Hypothalamus (tissue), 51 donors: ENCODE data around the gene SLC6A20.
"Not testable (repeated sequence)": the region's sequence is repeated elsewhere in the genome, so short reads cannot be mapped to it uniquely, and the experiment has no call there.

ENCODE experiments used
- DNase-seq, 51 donors: peaks; one replicate each; lab custom pipeline; 2025; lab: John Stamatoyannopoulos, UW

Gene SLC6A20

DNA sequence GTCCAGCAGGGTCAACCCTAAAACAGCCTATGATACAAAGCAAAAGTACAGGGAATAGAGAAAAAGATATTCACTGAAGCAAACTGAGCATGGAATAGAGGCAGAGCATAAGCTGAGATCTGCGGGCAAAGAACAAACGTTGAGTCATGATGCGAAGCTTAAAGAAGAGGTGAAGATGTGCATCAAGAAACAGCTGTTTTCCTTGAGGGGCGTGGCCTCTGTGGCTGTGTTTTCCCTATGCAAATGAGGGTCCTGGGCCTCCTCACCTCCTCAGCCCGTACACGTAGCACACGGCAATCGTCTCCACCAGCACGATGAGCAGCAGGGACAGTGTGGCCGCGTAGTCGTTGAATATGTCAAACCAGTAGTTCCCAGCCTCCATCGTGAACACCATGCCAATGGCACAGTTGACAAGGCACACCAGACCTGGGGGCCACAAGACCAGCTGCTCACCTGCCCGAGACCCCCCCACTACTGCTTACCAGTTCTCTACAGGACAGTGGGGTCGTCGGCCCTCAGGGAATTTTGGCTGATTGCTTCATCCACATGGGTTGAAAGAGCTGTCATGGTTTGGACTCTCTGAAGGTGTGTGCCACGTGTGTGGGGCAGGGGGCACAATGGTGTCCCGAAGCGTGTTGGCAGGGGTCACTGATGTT lies 33.6 kb downstream of the SLC6A20 start:
- no peak for DNase-seq

DNA sequence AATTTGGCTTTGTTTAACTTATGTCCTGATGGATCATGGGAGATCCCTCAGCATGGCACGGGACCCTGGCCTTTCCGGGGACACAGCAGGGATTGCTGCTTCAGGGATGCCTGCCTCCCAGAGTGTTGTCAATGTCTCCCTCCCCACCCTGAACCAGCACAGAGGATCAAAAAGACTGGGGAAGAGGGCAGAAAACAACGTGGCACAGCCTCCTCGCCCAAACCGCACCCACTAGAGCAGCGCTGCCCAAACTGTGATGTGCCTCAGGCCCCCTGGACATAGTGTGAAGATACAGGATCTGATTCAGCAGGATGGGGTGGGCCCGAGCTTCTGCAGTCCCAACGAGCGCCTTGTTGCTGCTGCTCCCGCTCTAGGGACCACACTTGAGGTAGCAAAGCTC lies 34.5 kb downstream of the SLC6A20 start:
- no peak for DNase-seq

DNA sequence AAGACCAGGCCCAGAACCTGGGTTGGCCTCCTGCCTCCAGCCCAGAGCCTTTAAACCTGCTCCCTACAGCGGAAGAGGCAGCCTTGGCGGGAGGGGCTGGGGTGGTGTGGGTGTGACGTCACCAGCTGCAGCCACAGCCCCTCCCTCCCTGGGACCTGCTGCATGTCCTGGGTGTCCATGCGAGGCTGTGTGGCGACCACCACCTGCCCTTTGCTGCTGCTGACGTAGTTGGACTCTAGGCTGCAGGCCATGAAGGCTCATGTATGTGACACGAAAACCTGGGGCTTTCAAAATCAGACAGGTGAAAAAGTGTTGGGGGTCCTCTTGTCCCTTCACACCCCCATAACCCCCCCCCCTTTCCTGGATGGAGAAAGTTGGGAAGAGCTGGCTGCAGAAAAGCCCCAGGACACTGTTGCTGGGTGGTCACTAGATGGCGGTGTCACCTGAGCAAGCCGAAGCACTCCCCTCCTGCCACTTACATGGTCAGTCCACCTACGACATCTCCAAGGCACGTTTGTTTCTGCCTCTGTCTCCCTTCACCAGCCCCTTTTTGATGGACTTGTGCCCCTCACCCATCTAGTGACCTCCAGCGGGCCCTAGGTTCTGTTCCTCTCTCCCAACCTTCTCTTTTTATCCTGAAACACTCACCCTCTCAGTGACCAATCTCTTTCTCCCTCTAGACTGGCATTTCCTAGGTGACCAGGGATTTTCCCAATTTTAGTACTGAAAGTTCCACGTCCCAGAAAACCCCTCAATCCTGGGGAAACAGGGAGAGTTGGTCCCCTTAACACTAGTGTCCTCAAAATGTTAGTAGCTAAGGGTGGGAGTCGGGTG lies 35.2 kb downstream of the SLC6A20 start:
- peak in 24 of 51 donors; percentile 2 to 43 (median 13) for DNase-seq

DNA sequence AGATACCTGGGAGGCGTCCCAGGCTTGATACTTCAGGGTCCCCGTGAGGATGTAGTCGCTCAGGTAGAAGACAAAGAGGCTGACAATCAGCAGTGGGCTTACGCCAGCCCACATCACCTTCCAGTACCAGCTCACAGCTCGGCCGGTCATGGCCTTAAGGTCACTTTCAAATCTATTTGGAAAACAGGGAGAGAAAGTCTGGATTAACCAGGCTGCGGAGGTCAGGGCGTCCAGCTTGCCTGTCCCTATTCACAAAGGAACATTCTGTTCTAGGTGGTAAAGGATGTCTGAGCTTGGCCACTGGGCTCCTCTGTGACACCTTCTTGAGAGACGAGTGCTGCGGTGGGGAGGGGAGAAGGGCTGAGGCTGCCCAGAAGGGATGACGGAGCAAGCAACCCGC lies 36.5 kb downstream of the SLC6A20 start:
- DNase-seq: no peak

DNA sequence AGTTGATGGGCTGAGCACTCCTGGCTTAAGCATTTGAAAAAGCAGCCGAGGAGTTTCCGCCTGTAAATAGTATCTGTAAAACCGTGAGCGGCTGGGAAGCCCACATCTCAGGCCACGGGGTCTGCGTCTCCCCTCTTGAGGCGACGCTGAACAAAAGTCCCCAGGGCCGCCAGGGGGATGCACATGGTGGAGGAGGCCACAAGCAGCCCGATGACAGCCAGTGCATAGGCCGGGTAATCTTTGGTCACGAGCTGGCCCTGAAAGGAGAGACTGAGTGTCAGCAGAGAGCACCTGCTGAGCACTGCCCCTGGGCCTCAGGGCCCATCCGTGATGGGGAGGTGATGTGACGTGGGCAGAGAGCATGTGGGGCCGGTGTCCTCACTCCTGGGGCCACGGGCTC lies 37.5 kb downstream of the SLC6A20 start:
- no peak for DNase-seq

DNA sequence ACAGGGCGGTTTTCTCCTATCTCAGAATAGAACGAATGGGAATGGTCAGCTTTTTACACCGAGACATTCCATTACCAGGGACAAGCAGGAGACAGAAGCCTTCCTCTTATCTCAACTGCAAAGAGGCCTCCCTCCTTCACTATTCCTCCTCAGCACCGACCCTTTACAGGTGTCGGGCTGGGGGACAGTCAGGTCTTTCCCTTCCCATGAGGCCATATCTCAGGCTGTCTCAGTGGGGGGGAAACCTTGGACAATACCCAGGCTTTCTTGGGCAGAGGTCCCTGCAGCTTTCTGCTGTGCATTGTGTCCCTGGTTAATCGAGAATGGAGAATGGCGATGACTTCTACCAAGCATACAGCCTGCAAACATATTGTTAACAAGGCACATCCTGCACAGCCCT lies 39.2 kb downstream of the SLC6A20 start:
- not testable (repeated sequence) for DNase-seq

DNA sequence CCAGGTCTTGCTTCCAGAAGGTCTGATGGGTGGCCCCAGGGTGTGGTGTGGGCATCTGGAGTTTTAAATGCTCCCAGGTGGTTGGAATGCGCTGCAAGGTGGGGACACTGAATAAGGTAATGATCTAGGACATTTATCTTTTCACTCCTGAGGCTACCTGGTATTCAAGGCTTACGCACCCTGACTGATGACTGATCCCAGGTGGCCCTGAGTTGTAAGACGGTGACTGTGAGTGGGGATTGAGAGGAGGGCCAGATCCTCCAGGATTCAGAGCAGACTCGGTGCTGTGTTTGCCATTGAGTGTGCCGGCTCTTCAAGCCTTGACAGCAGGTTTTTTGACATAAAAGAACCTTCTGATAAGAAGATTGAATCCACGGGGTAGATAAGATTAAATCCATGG lies 40.3 kb downstream of the SLC6A20 start:
- DNase-seq: no peak

DNA sequence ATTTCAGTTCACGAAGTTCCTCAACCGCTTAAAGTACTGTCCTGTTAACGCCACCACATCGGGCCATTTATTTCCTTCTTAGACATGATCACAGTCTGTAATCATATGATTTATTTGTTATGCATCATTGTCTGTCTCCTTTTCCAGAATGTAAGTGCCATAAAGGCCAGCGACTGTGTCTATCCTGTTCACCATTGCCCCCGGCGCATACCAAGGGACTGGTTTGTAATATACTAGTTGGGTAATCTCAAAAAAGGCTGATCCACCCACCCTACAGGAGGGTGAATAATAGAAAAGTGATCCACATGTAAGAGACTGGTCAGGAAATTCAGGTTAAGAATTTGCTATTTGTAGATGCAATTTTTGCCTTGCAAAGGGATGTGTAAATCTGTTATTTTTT lies 41.9 kb downstream of the SLC6A20 start:
- no peak for DNase-seq

DNA sequence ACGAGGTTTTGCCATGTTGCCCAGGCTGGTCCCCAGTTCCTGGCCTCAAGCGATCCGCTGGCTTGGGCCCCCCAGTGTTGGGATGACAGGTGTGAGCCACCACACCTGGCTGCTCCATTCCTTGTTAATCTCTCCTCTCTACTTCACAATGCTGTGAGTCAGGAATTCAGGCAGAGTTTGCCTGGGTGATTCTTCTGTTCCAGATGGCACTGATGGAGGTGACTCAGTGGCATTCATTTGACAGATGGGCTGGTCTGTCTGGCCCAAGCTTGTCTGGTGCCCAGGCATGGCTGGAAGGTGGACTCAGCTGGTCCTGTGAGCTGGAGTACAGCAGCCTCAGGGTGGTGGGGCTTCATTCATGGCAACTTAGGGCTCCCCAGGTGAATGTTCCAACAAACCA lies 43.2 kb downstream of the SLC6A20 start:
- DNase-seq: no peak

DNA sequence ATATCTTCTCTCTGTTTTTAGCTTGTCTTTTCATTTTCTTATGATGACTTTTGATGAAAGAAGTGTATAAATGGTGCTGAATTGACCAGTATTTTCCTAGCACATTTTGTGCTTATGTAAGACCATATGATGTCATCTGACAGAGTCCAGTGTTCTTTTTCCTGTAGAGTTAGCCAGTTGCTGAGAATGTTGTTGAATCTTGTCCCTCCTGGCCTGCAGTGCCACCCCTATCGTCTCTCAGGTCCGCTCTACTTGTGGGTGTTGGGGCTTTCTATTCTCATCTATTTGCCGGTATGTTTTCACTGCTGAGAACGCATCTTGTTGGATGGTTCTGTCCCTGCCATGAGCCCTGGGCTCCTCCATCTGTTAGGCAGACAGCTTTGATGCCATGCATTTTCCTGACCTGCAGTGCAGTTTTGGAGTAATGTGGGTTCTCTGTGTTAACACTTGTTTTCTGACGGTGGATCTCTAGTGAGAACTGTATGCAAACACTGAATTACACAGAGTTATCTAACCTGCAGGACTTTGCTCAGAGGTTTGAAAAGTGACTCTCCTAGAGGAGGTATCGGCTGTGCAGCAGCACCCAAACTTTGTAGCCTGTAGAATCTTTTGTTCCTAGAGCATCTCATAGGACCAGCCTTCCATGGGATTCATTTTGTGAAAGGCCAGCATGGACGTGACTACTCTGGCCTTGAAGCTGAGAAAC lies 44.6 kb downstream of the SLC6A20 start:
- no peak for DNase-seq

DNA sequence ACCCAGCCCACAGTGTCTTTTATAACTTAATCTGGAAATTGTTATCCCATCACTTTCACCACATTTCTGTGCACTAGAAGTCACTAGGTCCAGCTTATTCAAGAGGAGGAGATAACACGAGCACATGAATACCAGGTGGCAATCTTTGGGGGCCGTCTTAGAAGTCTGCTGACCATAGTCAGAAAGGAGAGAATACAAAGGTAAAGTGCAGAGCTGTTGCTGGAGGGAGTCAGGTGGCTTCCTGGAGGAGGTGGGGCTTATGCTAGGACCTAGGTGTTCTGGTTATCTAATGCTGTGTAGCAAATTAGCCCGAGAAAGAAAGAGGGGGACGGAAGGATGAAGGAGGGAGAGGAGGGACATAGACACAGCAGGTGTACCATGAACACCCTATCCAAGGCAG lies 46.5 kb downstream of the SLC6A20 start:
- DNase-seq: no peak

DNA sequence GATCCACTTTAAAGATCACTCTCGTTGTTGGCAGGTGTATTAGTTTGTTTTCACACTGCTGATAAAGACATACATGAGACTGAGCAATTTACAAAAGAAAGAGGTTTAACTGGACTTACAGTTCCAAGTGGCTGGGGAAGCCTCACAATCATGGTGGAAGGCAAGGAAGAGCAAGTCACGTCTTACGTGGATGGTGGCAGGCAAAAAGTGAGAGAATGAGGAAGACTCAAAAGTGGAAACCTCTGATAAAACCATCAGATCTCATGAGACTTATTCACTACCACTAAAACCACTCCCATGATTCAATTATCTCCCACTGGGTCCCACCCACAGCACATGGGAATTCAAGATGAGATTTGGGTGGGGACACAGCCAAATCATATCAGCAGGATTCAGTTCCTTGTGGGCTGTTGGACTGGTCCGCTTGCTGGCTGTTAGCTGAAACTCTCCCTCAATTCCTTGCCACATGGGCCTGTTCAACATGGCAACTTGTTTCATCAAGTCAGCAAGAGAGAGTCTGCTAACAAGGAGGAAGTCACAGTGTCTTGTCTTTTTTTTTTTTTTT lies 47.2 kb downstream of the SLC6A20 start:
- not testable (repeated sequence) for DNase-seq

DNA sequence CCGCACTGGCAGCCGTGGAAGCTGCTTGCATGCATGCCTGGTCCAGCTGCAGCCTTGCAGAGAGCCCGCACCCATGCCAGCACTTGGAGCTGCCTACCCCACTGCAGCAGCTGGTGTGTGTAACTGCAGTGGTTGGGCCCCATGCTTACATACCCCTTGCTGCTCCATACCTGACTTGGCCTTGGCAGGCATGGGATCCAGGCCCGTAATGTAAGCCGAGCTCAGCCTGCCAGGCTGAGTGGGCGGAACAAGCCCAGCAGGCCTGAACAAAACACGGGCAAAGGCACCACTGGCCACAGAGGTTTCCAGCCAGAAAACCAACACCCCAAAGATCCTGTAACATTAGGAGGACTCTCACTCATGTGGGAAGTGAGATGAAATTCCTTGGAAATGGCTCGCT lies 48.3 kb downstream of the SLC6A20 start:
- no peak for DNase-seq

DNA sequence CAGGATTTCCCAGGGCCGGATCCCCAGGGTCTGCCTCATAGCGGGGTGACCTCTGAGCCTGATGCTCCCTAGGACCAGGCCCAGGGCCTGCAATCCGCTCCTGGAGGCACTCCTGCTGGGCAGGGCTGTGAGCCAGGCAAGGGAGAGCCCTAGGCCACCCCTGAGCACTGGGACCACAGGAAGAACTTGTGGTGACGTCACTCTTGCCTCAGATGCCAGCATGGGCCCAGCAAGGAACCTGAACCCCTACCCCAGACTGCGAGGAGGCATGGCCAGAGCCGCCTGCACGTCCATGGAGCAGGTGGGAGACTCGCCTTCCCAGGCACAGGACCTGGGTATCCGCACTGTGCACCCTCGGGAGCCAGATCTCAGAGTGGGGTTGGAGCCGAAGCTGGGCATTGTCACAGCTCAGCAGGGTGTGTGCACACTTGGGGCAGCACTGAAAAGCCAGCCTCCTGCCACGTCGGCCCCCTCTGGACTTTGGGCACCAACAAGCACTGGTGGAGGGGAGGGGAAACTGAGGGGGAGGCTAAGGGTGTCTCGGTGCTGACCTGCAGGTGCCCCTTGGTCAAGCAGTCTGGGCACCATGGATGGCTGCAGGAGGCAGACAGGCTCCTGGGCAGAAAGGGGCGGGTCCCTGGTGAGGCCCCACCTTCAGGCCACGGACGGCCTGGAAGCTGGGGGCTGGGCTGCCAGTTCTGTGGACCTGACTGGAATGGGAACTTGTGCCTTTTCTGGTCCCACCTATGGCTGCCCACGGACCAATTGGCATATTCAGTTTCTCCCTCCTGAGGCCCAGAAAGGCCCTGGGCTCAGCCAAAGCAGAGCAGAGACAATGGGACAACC lies 49.3 kb downstream of the SLC6A20 start:
- DNase-seq: no peak

DNA sequence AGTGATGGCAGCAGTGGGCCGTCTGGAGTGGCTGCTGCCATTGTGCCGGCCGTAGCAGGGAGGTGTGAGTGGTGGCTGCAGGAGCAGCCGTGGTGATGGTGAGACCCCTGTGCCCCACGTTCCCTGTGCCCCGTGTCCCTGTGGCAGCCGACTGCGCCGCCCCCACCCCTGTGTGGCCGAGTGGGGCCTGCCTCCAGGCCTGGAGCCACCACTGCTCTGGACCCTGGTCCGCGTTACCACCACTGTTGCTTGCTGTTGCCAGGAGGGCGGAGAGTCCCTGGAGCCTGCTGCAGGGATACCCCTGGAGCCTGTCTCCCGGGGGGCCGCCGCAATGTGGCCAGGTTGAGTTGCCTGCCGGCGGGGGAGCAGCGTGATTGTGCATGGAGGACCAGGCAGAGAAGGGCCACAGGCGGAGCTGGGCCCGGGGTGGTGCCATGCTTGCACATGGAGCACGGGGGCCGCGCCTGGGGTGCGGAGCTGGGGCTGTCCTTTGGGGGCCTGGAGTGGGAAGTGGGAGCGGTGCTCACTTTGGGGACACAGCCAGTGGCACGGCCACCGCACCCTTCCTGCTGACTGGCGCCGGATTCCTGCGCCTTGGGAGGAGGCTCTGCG lies 50.1 kb downstream of the SLC6A20 start:
- no peak for DNase-seq

DNA sequence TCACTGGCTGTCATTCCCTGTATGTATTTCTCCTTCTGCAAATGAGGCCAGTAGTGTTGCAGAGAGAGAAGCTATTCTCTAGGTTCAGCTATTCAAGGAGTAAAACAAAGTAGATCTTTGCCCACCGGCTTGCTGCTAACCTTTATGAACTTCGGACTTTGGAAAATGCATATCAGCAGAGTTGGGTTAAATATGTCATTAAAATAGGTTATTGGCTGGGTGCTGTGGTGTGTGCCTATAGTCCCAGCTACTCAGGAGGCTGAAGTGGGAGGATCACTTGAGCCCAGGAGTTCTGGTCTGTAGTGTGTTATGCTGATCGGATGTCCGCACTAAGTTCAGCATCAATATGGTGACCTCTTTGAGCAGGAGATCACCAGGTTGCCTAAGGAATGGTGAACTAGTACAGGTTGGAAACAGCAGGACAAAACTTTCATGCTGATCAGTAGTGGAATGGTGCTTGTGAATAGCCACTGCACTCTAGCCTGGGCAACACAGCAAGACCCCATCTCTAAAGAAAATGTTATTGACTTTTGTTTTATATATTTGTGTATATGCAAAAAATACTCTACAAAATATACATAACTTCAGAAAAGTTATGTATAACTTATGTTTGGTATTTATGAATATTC lies 53.8 kb downstream of the SLC6A20 start:
- no peak for DNase-seq

DNA sequence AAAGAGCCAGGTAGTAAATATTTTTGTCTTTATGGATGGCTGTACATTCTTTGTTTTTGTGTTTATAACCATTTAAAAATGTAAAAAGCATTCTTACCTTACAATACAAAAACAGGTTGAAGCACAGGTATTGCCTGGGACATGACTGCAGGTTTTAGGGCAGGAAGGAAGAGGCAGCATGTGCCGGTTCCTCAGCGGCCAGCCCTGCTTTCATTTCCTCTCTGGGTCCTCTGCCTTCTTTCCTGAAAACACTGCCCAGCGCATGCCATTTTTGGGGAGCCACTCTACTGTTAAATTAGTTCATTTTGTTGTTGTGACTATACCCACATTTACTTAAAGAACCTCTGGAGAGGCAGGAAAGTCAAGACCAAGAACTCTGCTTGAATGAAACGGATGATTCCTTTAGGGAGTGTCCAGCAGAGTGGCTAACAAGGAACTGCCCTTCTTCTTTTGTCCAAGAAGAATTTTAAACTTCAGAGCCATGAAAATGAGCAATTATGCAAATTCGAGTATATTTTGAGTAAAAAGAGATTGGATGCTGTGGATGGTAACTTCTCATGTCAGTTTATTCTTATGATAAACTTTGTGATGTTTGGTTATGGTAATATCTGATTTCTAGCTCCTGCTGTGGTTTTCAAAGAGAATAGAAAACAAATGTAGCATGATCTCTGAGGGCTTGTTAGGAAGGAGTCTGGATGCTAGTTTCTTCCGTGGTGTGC lies 54.4 kb downstream of the SLC6A20 start:
- no peak for DNase-seq

DNA sequence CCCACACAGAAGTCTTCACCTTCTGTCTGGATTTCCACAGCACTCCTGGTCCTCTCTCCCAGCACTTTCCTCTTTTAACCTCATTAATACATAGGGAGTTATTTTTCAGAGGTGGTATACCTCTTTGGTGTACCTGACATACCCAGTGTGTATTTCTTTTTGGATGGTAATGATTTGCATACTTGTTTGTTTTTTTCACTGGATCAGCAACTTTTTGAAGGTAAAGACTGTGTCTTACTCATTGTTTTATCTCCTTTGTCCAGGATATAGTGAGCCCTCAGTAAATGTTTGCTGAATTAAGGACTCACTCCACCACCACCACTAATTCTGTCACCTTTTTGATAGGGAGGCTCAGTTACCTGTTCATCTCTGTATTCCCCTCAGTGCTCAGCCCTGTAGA lies 55.1 kb downstream of the SLC6A20 start:
- DNase-seq: no peak

DNA sequence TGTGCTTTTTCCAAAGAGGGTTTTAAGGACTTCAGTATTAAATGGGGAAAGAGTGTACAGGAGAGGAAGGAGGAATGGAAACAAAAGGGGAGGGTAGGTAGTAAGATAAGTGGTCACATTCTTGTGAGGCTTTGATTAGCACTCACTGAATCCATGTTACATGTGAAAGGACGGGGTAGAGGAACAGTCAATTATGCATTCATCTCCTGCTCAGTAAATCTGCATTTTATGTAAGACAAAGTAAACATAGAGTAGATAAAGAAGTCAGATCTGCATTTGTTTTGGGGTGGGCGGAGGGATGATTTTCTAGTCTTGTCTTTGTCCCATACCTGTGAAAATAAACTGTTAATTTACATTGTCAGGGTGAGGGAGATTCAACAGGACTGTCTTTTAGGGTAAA lies 56.3 kb downstream of the SLC6A20 start:
- no peak for DNase-seq
